Upper lobe of left lung (tissue), 4 donors: ENCODE measurements around the gene PUSL1.

Experiments
- EP300 ChIP-seq, 4 donors: sonication (generic); formaldehyde crosslinking; IDR thresholded peaks; one replicate each; pipeline ENCODE4 v1.5.1; 2017; ENCODE audit warnings: antibody characterized with exemption in 4 of 4, control low read depth in 2 of 4
- POLR2A ChIP-seq, 4 donors: fragments of 450-650 bp; IDR thresholded peaks; one replicate each; pipeline ENCODE4 v1.5.1; 2016 to 2017; ENCODE audit warnings: antibody characterized with exemption in 4 of 4, mild to moderate bottlenecking in 2 of 4
- POLR2AphosphoS5 ChIP-seq, 2 donors: sonication (generic); formaldehyde crosslinking; IDR thresholded peaks; one replicate each; pipeline ENCODE4 v1.5.1; 2017; ENCODE audit warnings: antibody characterized with exemption in 2 of 2
- TF ChIP-seq, protein P1 (sequence below), 6 experiments: fragments of 450-650 bp in 4 of 6; fragments of 200-600 bp in 2 of 6; sonication (generic) in 2 of 6; IDR thresholded peaks; one replicate each; pipeline ENCODE4 v1.5.1; 2016 to 2019; ENCODE audit warnings: antibody characterized with exemption in 6 of 6

DNA sequence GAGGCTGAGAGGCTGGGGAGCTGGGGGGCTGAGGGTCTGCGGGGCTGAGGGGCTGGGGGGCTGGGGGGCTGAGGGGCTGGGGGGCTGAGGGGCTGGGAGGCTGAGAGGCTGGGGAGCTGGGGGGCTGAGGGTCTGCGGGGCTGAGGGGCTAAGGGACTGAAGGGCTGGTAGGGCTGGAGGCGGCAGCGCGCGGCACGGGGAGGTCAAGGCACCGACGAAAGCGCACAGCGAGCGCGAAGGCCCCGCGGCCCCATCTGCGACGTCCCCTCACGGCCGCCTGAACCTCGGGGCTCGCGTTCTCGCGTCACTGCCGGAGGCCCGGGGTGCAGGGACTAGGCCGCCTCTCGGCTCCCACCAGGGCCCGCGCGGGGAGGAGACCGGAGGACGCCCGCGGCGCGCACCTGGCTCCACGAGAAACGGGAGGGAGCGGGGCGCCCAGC is 15.7 kb downstream of the PUSL1 start:
- TF ChIP-seq POLR2A (IDR thresholded peaks at IDR 0.05) (no peak), POLR2AphosphoS5 (IDR thresholded peaks at IDR 0.05) (no peak), EP300 (IDR thresholded peaks at IDR 0.05) (no peak)
- TF ChIP-seq, protein P1, sequence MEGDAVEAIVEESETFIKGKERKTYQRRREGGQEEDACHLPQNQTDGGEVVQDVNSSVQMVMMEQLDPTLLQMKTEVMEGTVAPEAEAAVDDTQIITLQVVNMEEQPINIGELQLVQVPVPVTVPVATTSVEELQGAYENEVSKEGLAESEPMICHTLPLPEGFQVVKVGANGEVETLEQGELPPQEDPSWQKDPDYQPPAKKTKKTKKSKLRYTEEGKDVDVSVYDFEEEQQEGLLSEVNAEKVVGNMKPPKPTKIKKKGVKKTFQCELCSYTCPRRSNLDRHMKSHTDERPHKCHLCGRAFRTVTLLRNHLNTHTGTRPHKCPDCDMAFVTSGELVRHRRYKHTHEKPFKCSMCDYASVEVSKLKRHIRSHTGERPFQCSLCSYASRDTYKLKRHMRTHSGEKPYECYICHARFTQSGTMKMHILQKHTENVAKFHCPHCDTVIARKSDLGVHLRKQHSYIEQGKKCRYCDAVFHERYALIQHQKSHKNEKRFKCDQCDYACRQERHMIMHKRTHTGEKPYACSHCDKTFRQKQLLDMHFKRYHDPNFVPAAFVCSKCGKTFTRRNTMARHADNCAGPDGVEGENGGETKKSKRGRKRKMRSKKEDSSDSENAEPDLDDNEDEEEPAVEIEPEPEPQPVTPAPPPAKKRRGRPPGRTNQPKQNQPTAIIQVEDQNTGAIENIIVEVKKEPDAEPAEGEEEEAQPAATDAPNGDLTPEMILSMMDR (IDR thresholded peaks at IDR 0.05): no peak
